ENCODE data around the gene ATP6V0A4. TPM values are rescaled to one million over a fixed set of nuclear protein-coding genes. Genes with fewer than 3 reads are reported as not detected.

Gene ATP6V0A4
- total RNA-seq, 3 donors from 2014 or later (not counting 1 experiment from before 2014, with no cell fraction given), result not detected

GRCh38 chr7:138710536-138711385 lies 87.2 kb downstream of the ATP6V0A4 start:
- Mint-ChIP-seq H3K4me1 (no peaks in the 10 kb centered on the region), H3K27me3 (ENCODE audit: low read depth in 2 of 2) (peaks cover 3% of the 10 kb centered on the region in 2 donors), H3K27ac (no peak overlapping the region), H3K9me3 (no peaks in the 10 kb centered on the region), H3K36me3 (no peaks in the 10 kb centered on the region), H3K4me3 (no peak overlapping the region)
- no peaks in the 10 kb centered on the region for H3K36me3 ChIP-seq (ENCODE audit: control insufficient read depth, insufficient read depth, low read length)
- WGBS (ENCODE audit: insufficient coverage), result 81% methylated on average over 15 of the region's 15 CpGs
- ATAC-seq (no peak), DNase-seq (no peak)
- TF ChIP-seq CTCF (IDR thresholded peaks at IDR 0.05), result no peak
- no peak overlapping the region for H3K4me3 ChIP-seq (ENCODE audit: low read length)
- no peaks in the 10 kb centered on the region for H3K27me3 ChIP-seq (ENCODE audit: control insufficient read depth, insufficient read depth, low read length)
- H3K9me3 ChIP-seq (ENCODE audit: control insufficient read depth, insufficient read depth, low read length), result no peaks in the 10 kb centered on the region
- H3K27ac ChIP-seq (ENCODE audit: low read length), result no peak overlapping the region
- H3K4me1 ChIP-seq (ENCODE audit: control insufficient read depth, insufficient read depth, low read length), result no peaks in the 10 kb centered on the region
- intact Hi-C loops (cut with micrococcal nuclease), result no loop called here

- H3K9me3 ChIP-seq (ENCODE audit: control insufficient read depth, insufficient read depth, low read length), result no peaks in the 10 kb centered on the region
- DNase-seq (no peak), ATAC-seq (no peak)
- no peaks in the 10 kb centered on the region for H3K27me3 ChIP-seq (ENCODE audit: control insufficient read depth, insufficient read depth, low read length)
- intact Hi-C loops (cut with micrococcal nuclease), result no loop called here
- no peaks in the 10 kb centered on the region for H3K4me1 ChIP-seq (ENCODE audit: control insufficient read depth, insufficient read depth, low read length)
- Mint-ChIP-seq H3K36me3 (no peaks in the 10 kb centered on the region), H3K27me3 (ENCODE audit: low read depth in 2 of 2) (peaks cover 0 to 3% of the 10 kb centered on the region in 2 donors), H3K4me1 (no peaks in the 10 kb centered on the region), H3K27ac (no peak overlapping the region), H3K4me3 (no peak overlapping the region), H3K9me3 (no peaks in the 10 kb centered on the region)
- H3K36me3 ChIP-seq (ENCODE audit: control insufficient read depth, insufficient read depth, low read length), result no peaks in the 10 kb centered on the region
- 11% methylated on average over 5 of the region's 7 CpGs for WGBS (ENCODE audit: insufficient coverage)
- H3K4me3 ChIP-seq (ENCODE audit: low read length), result no peak overlapping the region
- no peak for TF ChIP-seq CTCF (IDR thresholded peaks at IDR 0.05)
- H3K27ac ChIP-seq (ENCODE audit: low read length), result no peak overlapping the region
These were observed 92.8 kb downstream of the ATP6V0A4 start for GRCh38 chr7:138705167-138705566.

- Mint-ChIP-seq H3K27me3 (ENCODE audit: low read depth in 2 of 2) (peaks cover 0 to 9% of the 10 kb centered on the region in 2 donors), H3K36me3 (no peaks in the 10 kb centered on the region), H3K4me3 (no peak overlapping the region), H3K9me3 (no peaks in the 10 kb centered on the region), H3K27ac (no peak overlapping the region), H3K4me1 (no peaks in the 10 kb centered on the region)
- no peak for TF ChIP-seq CTCF (IDR thresholded peaks at IDR 0.05)
- intact Hi-C loops (cut with micrococcal nuclease), result no loop called here
- DNase-seq (no peak), ATAC-seq (no peak)
- Histone ChIP-seq H3K36me3 (ENCODE audit: control insufficient read depth, insufficient read depth, low read length) (no peaks in the 10 kb centered on the region), H3K27me3 (ENCODE audit: control insufficient read depth, insufficient read depth, low read length) (no peaks in the 10 kb centered on the region), H3K27ac (ENCODE audit: low read length) (no peak overlapping the region), H3K9me3 (ENCODE audit: control insufficient read depth, insufficient read depth, low read length) (no peaks in the 10 kb centered on the region), H3K4me3 (ENCODE audit: low read length) (no peak overlapping the region), H3K4me1 (ENCODE audit: control insufficient read depth, insufficient read depth, low read length) (no peaks in the 10 kb centered on the region)
- 90% methylated on average over 2 of the region's 2 CpGs for WGBS (ENCODE audit: insufficient coverage)
These were observed 96.5 kb downstream of the ATP6V0A4 start for GRCh38 chr7:138701537-138701923.
